IMR-90 (cell line): ENCODE results near the gene APOC1. TPM values are rescaled to one million over a fixed set of nuclear protein-coding genes. Genes with fewer than 3 reads are reported as not detected.

Experiments
- ATAC-seq: fragments of 200-7000 bp; cut with Tn5 transposase; 2 replicates; pipeline ENCODE4 v1.9.1; 2020; ENCODE audit warnings: low read depth, mild to moderate bottlenecking, moderate library complexity
- BruUV-seq: library from RNA; stranded (reverse); fragments of 400-500 nt; replicated peaks from 2 replicates; lab custom pipeline; 2021; lab: Mats Ljungman, UMichigan
- CTCF ChIA-PET: fragments of 300-600 bp; formaldehyde crosslinking; extraction: SDS; loops from one replicate; lab custom pipeline; 2021; ENCODE audit warnings: antibody characterized with exemption; lab: Yijun Ruan, JAX
- POLR2A ChIA-PET: fragments of 300-600 bp; sonication (Branson Sonifier 250); formaldehyde crosslinking; loops from one replicate; lab custom pipeline; 2022; ENCODE audit warnings: antibody characterized with exemption; ENCODE audit not compliant: unreplicated experiment; lab: Charles Lee
- DNase-seq: peaks from one replicate; pipeline ENCODE4 v3.0.0; 2013
- H2AFZ ChIP-seq: replicated peaks from 2 replicates; pipeline ENCODE3; 2013; ENCODE audit warnings: low read length, mild to moderate bottlenecking; ENCODE audit not compliant: poor library complexity
- H2AK5ac ChIP-seq: 2 replicates; pipeline ENCODE4 v1.6.1; 2013; ENCODE audit warnings: low read depth, low read length, inconsistent platforms
- H2AK9ac ChIP-seq: replicated peaks from 2 replicates; pipeline ENCODE3; 2013; ENCODE audit warnings: mild to moderate bottlenecking, low read depth, low read length, moderate library complexity; ENCODE audit not compliant: poor library complexity
- H2BK120ac ChIP-seq: 2 replicates; pipeline ENCODE4 v1.6.1; 2013; ENCODE audit warnings: low read depth, low read length, inconsistent platforms
- H2BK15ac ChIP-seq: 3 replicates; pipeline ENCODE4 v1.6.1; 2013; ENCODE audit warnings: low read depth, low read length, inconsistent platforms
- H2BK20ac ChIP-seq: 2 replicates; pipeline ENCODE4 v1.6.1; 2013; ENCODE audit warnings: low read depth, mild to moderate bottlenecking, inconsistent platforms, low read length, moderate library complexity
- H2BK5ac ChIP-seq: 2 replicates; pipeline ENCODE4 v1.6.1; 2013; ENCODE audit warnings: mild to moderate bottlenecking, low read depth, low read length, inconsistent platforms; ENCODE audit not compliant: poor library complexity, severe bottlenecking
- H3K14ac ChIP-seq: replicated peaks from 2 replicates; pipeline ENCODE4 v1.6.1; 2013; ENCODE audit warnings: low read depth, low read length, inconsistent platforms
- H3K18ac ChIP-seq: 2 replicates; pipeline ENCODE4 v1.6.1; 2013; ENCODE audit warnings: low read depth, low read length, control low read depth
- H3K23ac ChIP-seq: 2 replicates; pipeline ENCODE4 v1.6.1; 2013; ENCODE audit warnings: low read depth, low read length, inconsistent platforms
- H3K27ac ChIP-seq: 2 replicates; pipeline ENCODE4 v1.5.1; 2013; ENCODE audit warnings: mild to moderate bottlenecking, control low read depth, low read length; ENCODE audit not compliant: insufficient read depth
- H3K27me3 ChIP-seq: 2 replicates; pipeline ENCODE4 v1.6.1; 2013; ENCODE audit warnings: low read length; ENCODE audit not compliant: control insufficient read depth, insufficient read depth
- H3K36me3 ChIP-seq: 2 replicates; pipeline ENCODE4 v1.6.1; 2013; ENCODE audit warnings: low read length, mixed read lengths; ENCODE audit not compliant: control insufficient read depth, insufficient read depth
- H3K4ac ChIP-seq: 2 replicates; pipeline ENCODE4 v1.6.1; 2013; ENCODE audit warnings: low read depth, low read length, inconsistent platforms
- H3K4me1 ChIP-seq: 2 replicates; pipeline ENCODE4 v1.6.1; 2013; ENCODE audit warnings: low read length, mixed read lengths; ENCODE audit not compliant: control insufficient read depth, insufficient read depth
- H3K4me2 ChIP-seq: 2 replicates; pipeline ENCODE4 v1.6.1; 2013; ENCODE audit warnings: low read depth, mild to moderate bottlenecking, control low read depth, low read length, moderate library complexity
- H3K4me3 ChIP-seq: 2 replicates; pipeline ENCODE4 v1.5.1; 2013; ENCODE audit warnings: low read depth, mild to moderate bottlenecking, control low read depth, low read length, moderate library complexity; ENCODE audit not compliant: insufficient read depth
- H3K56ac ChIP-seq: 2 replicates; pipeline ENCODE4 v1.6.1; 2013; ENCODE audit warnings: low read length, inconsistent platforms; ENCODE audit not compliant: insufficient read depth; ENCODE audit errors: extremely low read depth
- H3K79me1 ChIP-seq, 2 experiments: 2 replicates each; pipeline ENCODE4 v1.6.1; 2013; ENCODE audit warnings: low read length in 2 of 2, inconsistent platforms in 1 of 2, low read depth in 1 of 2
- H3K9ac ChIP-seq: 2 replicates; pipeline ENCODE4 v1.6.1; 2013; ENCODE audit warnings: low read depth, low read length, control low read depth
- H3K9me1 ChIP-seq: 2 replicates; pipeline ENCODE4 v1.6.1; 2013; ENCODE audit warnings: low read length, inconsistent platforms; ENCODE audit not compliant: insufficient read depth
- H3K9me3 ChIP-seq: 2 replicates; pipeline ENCODE4 v1.6.1; 2013; ENCODE audit warnings: low read length; ENCODE audit not compliant: control insufficient read depth, insufficient read depth
- H4K20me1 ChIP-seq: 2 replicates; pipeline ENCODE4 v1.6.1; 2013; ENCODE audit warnings: low read length, inconsistent platforms; ENCODE audit not compliant: insufficient read depth
- H4K5ac ChIP-seq: 2 replicates; pipeline ENCODE4 v1.6.1; 2013; ENCODE audit warnings: mild to moderate bottlenecking, low read depth, low read length, control low read depth
- H4K8ac ChIP-seq, 2 experiments: 2 replicates each; pipeline ENCODE4 v1.6.1; 2013; ENCODE audit warnings: low read depth in 2 of 2, low read length in 2 of 2, control low read depth in 1 of 2, inconsistent platforms in 1 of 2
- H4K91ac ChIP-seq: 2 replicates; pipeline ENCODE4 v1.6.1; 2013; ENCODE audit warnings: low read depth, low read length, inconsistent platforms; ENCODE audit not compliant: insufficient read depth
- BHLHE40 ChIP-seq: fragments of 150-350 bp; IDR thresholded peaks from 2 replicates; pipeline ENCODE4 v1.6.1; 2016; ENCODE audit warnings: mild to moderate bottlenecking, low read depth, low read length
- CEBPB ChIP-seq: IDR thresholded peaks from 2 replicates; pipeline ENCODE4 v1.6.1; 2012; ENCODE audit warnings: low read depth, low read length, improper control_type of control experiment
- CHD1 ChIP-seq: IDR thresholded peaks from 2 replicates; pipeline ENCODE4 v1.6.1; 2012; ENCODE audit warnings: low read depth, low read length, improper control_type of control experiment
- FOS ChIP-seq: fragments of 150-350 bp; IDR thresholded peaks from 2 replicates; pipeline ENCODE4 v1.6.1; 2016; ENCODE audit warnings: low read depth, low read length
- MAFK ChIP-seq: IDR thresholded peaks from 2 replicates; pipeline ENCODE4 v1.6.1; 2012; ENCODE audit warnings: low read depth, low read length, improper control_type of control experiment
- MAZ ChIP-seq: IDR thresholded peaks from 2 replicates; pipeline ENCODE4 v1.6.1; 2012; ENCODE audit warnings: low read depth, mild to moderate bottlenecking, low read length, improper control_type of control experiment, moderate library complexity, borderline replicate concordance
- MXI1 ChIP-seq: IDR thresholded peaks from 2 replicates; pipeline ENCODE4 v1.6.1; 2012; ENCODE audit warnings: low read depth, mild to moderate bottlenecking, low read length, moderate library complexity, borderline replicate concordance
- NFE2L2 ChIP-seq: fragments of 150-350 bp; IDR thresholded peaks from 2 replicates; pipeline ENCODE4 v1.6.1; 2016; ENCODE audit warnings: low read depth, mild to moderate bottlenecking, low read length
- POLR2A ChIP-seq: IDR thresholded peaks from 2 replicates; pipeline ENCODE4 v1.6.1; 2012; ENCODE audit warnings: mild to moderate bottlenecking, low read depth, low read length
- RAD21 ChIP-seq: IDR thresholded peaks from 2 replicates; pipeline ENCODE4 v1.6.1; 2012; ENCODE audit warnings: low read length, improper control_type of control experiment
- RCOR1 ChIP-seq: IDR thresholded peaks from 2 replicates; pipeline ENCODE4 v1.6.1; 2012; ENCODE audit warnings: mild to moderate bottlenecking, low read length, improper control_type of control experiment; ENCODE audit not compliant: insufficient replicate concordance
- RFX5 ChIP-seq: IDR thresholded peaks from 2 replicates; pipeline ENCODE4 v1.8.0; 2012; ENCODE audit warnings: low read depth, mild to moderate bottlenecking, low read length, moderate library complexity
- SMC3 ChIP-seq: fragments of 150-350 bp; IDR thresholded peaks from 2 replicates; pipeline ENCODE4 v1.6.1; 2016; ENCODE audit warnings: low read depth, mild to moderate bottlenecking, antibody characterized with exemption, low read length, moderate library complexity
- USF2 ChIP-seq: fragments of 150-350 bp; IDR thresholded peaks from 2 replicates; pipeline ENCODE4 v1.6.1; 2017; ENCODE audit warnings: mild to moderate bottlenecking, antibody characterized with exemption, low read length, low read depth
- WGBS, 2 experiments: methylation state at CpG; one replicate each; pipeline versions ENCODE4 v1.1.5 to v1.1.7; 2013; ENCODE audit warnings: missing lambda C conversion rate in 2 of 2; ENCODE audit not compliant: insufficient read length in 1 of 2; ENCODE audit errors: extremely low coverage in 2 of 2; 5-methylcytosine and 5-hydroxymethylcytosine counted together
- dilution Hi-C: fragments of 300-500 bp; cut with HindIII; formaldehyde crosslinking; loops from one replicate; pipeline ENCODE4 v1.14.3; 2018; ENCODE audit warnings: low sequenced_read_pairs; ENCODE audit not compliant: unreplicated experiment
- in situ Hi-C: fragments of 300-500 bp; cut with MboI; formaldehyde crosslinking; loops from 3 replicates; pipeline ENCODE4 v1.14.3; 2019; ENCODE audit warnings: low sequenced_read_pairs, inconsistent platforms, mixed read lengths
- intact Hi-C: fragments of 100-400 bp; cut with micrococcal nuclease; formaldehyde crosslinking; loops from 2 replicates; pipeline ENCODE4 v1.10.0; 2022
- polyA plus RNA-seq, 3 experiments: library from polyadenylated mRNA; depleted of rRNA; stranded (reverse); fragments of >200 nt; gene quantifications; 2 replicates each; pipeline ENCODE4 v1.2.3, GENCODE V29; 2012; ENCODE audit warnings: low replicate concordance in 1 of 3
- total RNA-seq: library from RNA; depleted of rRNA; stranded (reverse); fragments of >200 nt; gene quantifications from 2 replicates; pipeline ENCODE4 v1.2.3, GENCODE V29; 2012
- TF ChIP-seq, protein P1 (sequence below): conservative IDR thresholded peaks from 2 replicates; pipeline ENCODE4 v1.5.1; 2012; ENCODE audit warnings: mild to moderate bottlenecking, low read depth, low read length, improper control_type of control experiment
- TF ChIP-seq, protein P2 (sequence below): fragments of 150-350 bp; IDR thresholded peaks from 2 replicates; pipeline ENCODE4 v1.6.1; 2016; ENCODE audit warnings: low read depth, mild to moderate bottlenecking, low read length, moderate library complexity, borderline replicate concordance

The APOC1 gene
- total and polyA plus RNA-seq, 2 of the 4 experiments (the other 2 are of a cell fraction): 1.1 TPM; not detected in 1

DNA sequence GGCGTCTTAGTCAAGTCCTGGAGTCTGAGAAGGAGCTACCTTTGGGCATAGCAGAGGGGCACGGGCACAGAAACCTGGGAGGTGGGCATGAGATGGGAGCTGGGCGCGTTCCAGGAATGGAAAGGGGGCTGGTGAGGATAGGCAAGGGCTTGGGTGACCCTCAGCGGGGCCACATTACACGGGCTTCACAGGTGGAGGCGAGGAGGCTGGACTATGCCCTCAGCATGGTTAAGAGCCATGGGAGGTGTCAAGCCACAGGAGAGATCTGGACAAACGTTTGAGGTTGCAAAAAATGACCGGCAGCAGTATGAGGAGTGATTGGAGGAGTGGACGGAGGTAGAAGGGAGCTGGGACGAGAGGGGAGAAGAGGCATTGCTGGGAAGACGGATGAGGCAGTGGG is 46.8 kb upstream of the APOC1 start:
- no TSS peak for BruUV-seq
- Histone ChIP-seq H3K4me3 (no peak overlapping the region), H4K5ac (no peak overlapping the region), H4K8ac (no peak overlapping the region), H3K9ac (no peak overlapping the region), H2AK5ac (no peak overlapping the region), H3K4ac (no peak overlapping the region), H2BK5ac (no peak overlapping the region), H3K23ac (no peak overlapping the region), H3K9me1 (peaks cover 8% of the 10 kb centered on the region; the same call in 1 of the 2 replicates), H4K91ac (no peak overlapping the region), H2BK20ac (no peak overlapping the region), H2BK120ac (no peak overlapping the region), H3K27ac (no peak overlapping the region), H3K4me1 (peaks cover 2% of the 10 kb centered on the region; the same call in 1 of the 2 replicates), H3K14ac (no peak overlapping the region), H2AFZ (peak overlapping the region; percentile 32), H3K4me2 (no peak overlapping the region), H3K18ac (no peak overlapping the region), H3K79me1 (peaks cover 38 to 77% of the 10 kb centered on the region in 2 experiments), H3K27me3 (no peaks in the 10 kb centered on the region), H3K56ac (no peak overlapping the region), H4K20me1 (peaks cover 47% of the 10 kb centered on the region), H3K36me3 (peaks cover 54% of the 10 kb centered on the region), H2BK15ac (no peak overlapping the region), H2AK9ac (no peak overlapping the region), H3K9me3 (no peaks in the 10 kb centered on the region)
- dilution Hi-C loops (no loop called here), intact Hi-C loops (no loop called here), in situ Hi-C loops (no loop called here)
- ATAC-seq (no peak), DNase-seq (no peak)
- WGBS, 2 experiments: 73% methylated on average over 8 of the region's 12 CpGs; no CpG with 5 or more reads in 1 of the 2 experiments
- TF ChIP-seq SMC3 (no peak), RAD21 (no peak), RFX5 (no peak), MAZ (no peak), CEBPB (no peak), FOS (no peak), BHLHE40 (no peak), USF2 (no peak), MXI1 (no peak), MAFK (no peak), RCOR1 (no peak), POLR2A (no peak), NFE2L2 (no peak), CHD1 (no peak)
- TF ChIP-seq, protein P1, sequence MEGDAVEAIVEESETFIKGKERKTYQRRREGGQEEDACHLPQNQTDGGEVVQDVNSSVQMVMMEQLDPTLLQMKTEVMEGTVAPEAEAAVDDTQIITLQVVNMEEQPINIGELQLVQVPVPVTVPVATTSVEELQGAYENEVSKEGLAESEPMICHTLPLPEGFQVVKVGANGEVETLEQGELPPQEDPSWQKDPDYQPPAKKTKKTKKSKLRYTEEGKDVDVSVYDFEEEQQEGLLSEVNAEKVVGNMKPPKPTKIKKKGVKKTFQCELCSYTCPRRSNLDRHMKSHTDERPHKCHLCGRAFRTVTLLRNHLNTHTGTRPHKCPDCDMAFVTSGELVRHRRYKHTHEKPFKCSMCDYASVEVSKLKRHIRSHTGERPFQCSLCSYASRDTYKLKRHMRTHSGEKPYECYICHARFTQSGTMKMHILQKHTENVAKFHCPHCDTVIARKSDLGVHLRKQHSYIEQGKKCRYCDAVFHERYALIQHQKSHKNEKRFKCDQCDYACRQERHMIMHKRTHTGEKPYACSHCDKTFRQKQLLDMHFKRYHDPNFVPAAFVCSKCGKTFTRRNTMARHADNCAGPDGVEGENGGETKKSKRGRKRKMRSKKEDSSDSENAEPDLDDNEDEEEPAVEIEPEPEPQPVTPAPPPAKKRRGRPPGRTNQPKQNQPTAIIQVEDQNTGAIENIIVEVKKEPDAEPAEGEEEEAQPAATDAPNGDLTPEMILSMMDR: no peak
- TF ChIP-seq, protein P2, sequence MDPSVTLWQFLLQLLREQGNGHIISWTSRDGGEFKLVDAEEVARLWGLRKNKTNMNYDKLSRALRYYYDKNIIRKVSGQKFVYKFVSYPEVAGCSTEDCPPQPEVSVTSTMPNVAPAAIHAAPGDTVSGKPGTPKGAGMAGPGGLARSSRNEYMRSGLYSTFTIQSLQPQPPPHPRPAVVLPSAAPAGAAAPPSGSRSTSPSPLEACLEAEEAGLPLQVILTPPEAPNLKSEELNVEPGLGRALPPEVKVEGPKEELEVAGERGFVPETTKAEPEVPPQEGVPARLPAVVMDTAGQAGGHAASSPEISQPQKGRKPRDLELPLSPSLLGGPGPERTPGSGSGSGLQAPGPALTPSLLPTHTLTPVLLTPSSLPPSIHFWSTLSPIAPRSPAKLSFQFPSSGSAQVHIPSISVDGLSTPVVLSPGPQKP: no peak
- POLR2A ChIA-PET: no interaction called here
- CTCF ChIA-PET: no interaction called here
